ENCODE measurements around the gene ABLIM2.

- TF ChIP-seq CTCF (IDR thresholded peaks at IDR 0.05) (no peak), EZH2 (IDR thresholded peaks at IDR 0.05; ENCODE audit: borderline replicate concordance, insufficient read depth, low read depth, low read length, poor library complexity, severe bottlenecking) (no peak)
Observed at GRCh38 chr4:7944599-7945220, 213.9 kb downstream of the ABLIM2 start.
